Measurements from ENCODE around the gene ICAM1. TPM values are rescaled to one million over a fixed set of nuclear protein-coding genes. Genes with fewer than 3 reads are reported as not detected.

Gene ICAM1
- polyA plus RNA-seq, 1 donor from 2014 or later, result not detected

GRCh38 chr19:10254244-10254643, 16.7 kb upstream of the ICAM1 start:
- Histone ChIP-seq H3K79me2 (replicated peaks; ENCODE audit: insufficient read depth, low read length) (peaks cover 7% of the 10 kb centered on the region), H3K9me2 (ENCODE audit: insufficient read depth, low read length) (no peaks in the 10 kb centered on the region), H3F3A (ENCODE audit: insufficient read depth, low read length, poor library complexity, severe bottlenecking) (no peaks in the 10 kb centered on the region), H3K4me2 (ENCODE audit: low read length) (no peak overlapping the region), H2AFZ (ENCODE audit: low read depth, low read length) (no peak overlapping the region), H3K9ac (ENCODE audit: low read length) (no peak overlapping the region), H4K20me1 (ENCODE audit: insufficient read depth) (no peaks in the 10 kb centered on the region), H3K9me3 (ENCODE audit: low read length) (no peaks in the 10 kb centered on the region), H3K4me3 (ENCODE audit: low read length) (no peak overlapping the region), H3K36me3 (ENCODE audit: insufficient read depth, low read length) (no peaks in the 10 kb centered on the region), H3K27ac (ENCODE audit: low read length) (no peak overlapping the region), H3K27me3 (ENCODE audit: insufficient read depth, low read depth, low read length) (no peaks in the 10 kb centered on the region)
- no peak for TF ChIP-seq TAF1 (IDR thresholded peaks at IDR 0.05; ENCODE audit: low read depth)
- TF ChIP-seq EZH2 (IDR thresholded peaks at IDR 0.05; ENCODE audit: borderline replicate concordance, insufficient read depth, low read length, poor library complexity, severe bottlenecking), result no peak
- no peak for TF ChIP-seq MXI1 (conservative IDR thresholded peaks at IDR 0.05; ENCODE audit: poor library complexity, severe bottlenecking)
- TF ChIP-seq CTCF (IDR thresholded peaks at IDR 0.05; ENCODE audit: poor library complexity, severe bottlenecking), result no peak
- TF ChIP-seq SMC3 (conservative IDR thresholded peaks at IDR 0.05; ENCODE audit: poor library complexity), result no peak
- TF ChIP-seq EP300 (conservative IDR thresholded peaks at IDR 0.05; ENCODE audit: poor library complexity, severe bottlenecking), result no peak
- no peak for TF ChIP-seq RAD21 (conservative IDR thresholded peaks at IDR 0.05)
- no peak for TF ChIP-seq REST (IDR thresholded peaks at IDR 0.05; ENCODE audit: borderline replicate concordance)
- no peak for TF ChIP-seq POLR2AphosphoS5 (IDR thresholded peaks at IDR 0.05)

GRCh38 chr19:10255358-10255757, 15.6 kb upstream of the ICAM1 start:
- H3F3A ChIP-seq (ENCODE audit: insufficient read depth, low read length, poor library complexity, severe bottlenecking), result no peaks in the 10 kb centered on the region
- H3K79me2 ChIP-seq (replicated peaks; ENCODE audit: insufficient read depth, low read length), result peaks cover 7% of the 10 kb centered on the region
- H3K4me3 ChIP-seq (ENCODE audit: low read length), result no peak overlapping the region
- H3K4me2 ChIP-seq (ENCODE audit: low read length), result no peak overlapping the region
- H3K9me2 ChIP-seq (ENCODE audit: insufficient read depth, low read length), result no peaks in the 10 kb centered on the region
- H3K9ac ChIP-seq (ENCODE audit: low read length), result no peak overlapping the region
- H3K27ac ChIP-seq (ENCODE audit: low read length), result no peak overlapping the region
- H4K20me1 ChIP-seq (ENCODE audit: insufficient read depth), result no peaks in the 10 kb centered on the region
- no peaks in the 10 kb centered on the region for H3K9me3 ChIP-seq (ENCODE audit: low read length)
- no peaks in the 10 kb centered on the region for H3K36me3 ChIP-seq (ENCODE audit: insufficient read depth, low read length)
- TF ChIP-seq RAD21 (conservative IDR thresholded peaks at IDR 0.05) (no peak), MXI1 (conservative IDR thresholded peaks at IDR 0.05; ENCODE audit: poor library complexity, severe bottlenecking) (no peak), EZH2 (IDR thresholded peaks at IDR 0.05; ENCODE audit: borderline replicate concordance, insufficient read depth, low read length, poor library complexity, severe bottlenecking) (no peak)
- no peaks in the 10 kb centered on the region for H3K27me3 ChIP-seq (ENCODE audit: insufficient read depth, low read depth, low read length)
- H2AFZ ChIP-seq (ENCODE audit: low read depth, low read length), result no peak overlapping the region
